Mesothelial cell of epicardium (in vitro differentiated cells): ENCODE data around the gene UBE4A. TPM values are rescaled to one million over a fixed set of nuclear protein-coding genes. Genes with fewer than 3 reads are reported as not detected.

Experiments used
- DNase-seq, 2 experiments: peaks; one replicate each; pipeline ENCODE4 v3.0.0; 2021; ENCODE audit warnings: low spot score in 2 of 2; ENCODE audit not compliant: unreplicated experiment in 2 of 2
- H3K27ac Mint-ChIP-seq: 2 replicates; pipeline ENCODE4 v1.8.0; 2021; ENCODE audit warnings: mixed read lengths
- H3K27me3 Mint-ChIP-seq: 2 replicates; pipeline ENCODE4 v1.8.0; 2021; ENCODE audit warnings: low read depth, mixed read lengths
- H3K36me3 Mint-ChIP-seq: 2 replicates; pipeline ENCODE4 v1.8.0; 2021; ENCODE audit warnings: mixed read lengths
- H3K4me1 Mint-ChIP-seq: 2 replicates; pipeline ENCODE4 v1.8.0; 2021; ENCODE audit warnings: mixed read lengths
- H3K4me3 Mint-ChIP-seq: 2 replicates; pipeline ENCODE4 v1.8.0; 2021; ENCODE audit warnings: mild to moderate bottlenecking, moderate library complexity, mixed read lengths
- H3K9me3 Mint-ChIP-seq: 2 replicates; pipeline ENCODE4 v1.8.0; 2021; ENCODE audit warnings: mixed read lengths
- CTCF ChIP-seq: fragments of 200-600 bp; sonication (generic); IDR thresholded peaks from one replicate; pipeline ENCODE4 v1.5.0; 2021; ENCODE audit warnings: antibody characterized with exemption; ENCODE audit not compliant: unreplicated experiment
- total RNA-seq: library from RNA; stranded (reverse); gene quantifications from 3 replicates; pipeline ENCODE4 v1.2.1, GENCODE V29; 2021

UBE4A gene
- total RNA-seq, 1 donor from 2014 or later: 40.5 TPM

GRCh38 chr11:118434123-118434552, 74.7 kb downstream of the UBE4A start:
- no peaks in the 10 kb centered on the region for H3K36me3 Mint-ChIP-seq
- H3K27ac Mint-ChIP-seq: peak overlapping the region; percentile 95
- no peaks in the 10 kb centered on the region for H3K9me3 Mint-ChIP-seq
- H3K27me3 Mint-ChIP-seq: no peaks in the 10 kb centered on the region
- H3K4me3 Mint-ChIP-seq: peak overlapping the region; percentile 92
- DNase-seq: no peak
- peaks cover 25% of the 10 kb centered on the region for H3K4me1 Mint-ChIP-seq
- no peak for TF ChIP-seq CTCF

- Mint-ChIP-seq H3K4me1 (peaks cover 31% of the 10 kb centered on the region), H3K27me3 (no peaks in the 10 kb centered on the region), H3K27ac (peak overlapping the region; percentile 95), H3K36me3 (no peaks in the 10 kb centered on the region), H3K4me3 (peak overlapping the region; percentile 92), H3K9me3 (no peaks in the 10 kb centered on the region)
- no peak for TF ChIP-seq CTCF
- peak; percentile 35 to 67 for DNase-seq
Measured at GRCh38 chr11:118434553-118435289, 75.3 kb downstream of the UBE4A start.

GRCh38 chr11:118435290-118435892, 76.0 kb downstream of the UBE4A start:
- H3K27me3 Mint-ChIP-seq: no peaks in the 10 kb centered on the region
- DNase-seq: peak; percentile 43 to 69
- H3K36me3 Mint-ChIP-seq: no peaks in the 10 kb centered on the region
- peak overlapping the region; percentile 95 for H3K27ac Mint-ChIP-seq
- H3K4me1 Mint-ChIP-seq: peaks cover 38% of the 10 kb centered on the region
- no peak for TF ChIP-seq CTCF
- H3K4me3 Mint-ChIP-seq: peak overlapping the region; percentile 92
- no peaks in the 10 kb centered on the region for H3K9me3 Mint-ChIP-seq

- peaks cover 42% of the 10 kb centered on the region for H3K4me1 Mint-ChIP-seq
- DNase-seq: peak; percentile 98 to 99
- no peaks in the 10 kb centered on the region for H3K27me3 Mint-ChIP-seq
- H3K9me3 Mint-ChIP-seq: no peaks in the 10 kb centered on the region
- no peak for TF ChIP-seq CTCF
- H3K36me3 Mint-ChIP-seq: no peaks in the 10 kb centered on the region
- peak within 1 kb of the TSS; percentile 95 for H3K27ac Mint-ChIP-seq
- H3K4me3 Mint-ChIP-seq: peak within 1 kb of the TSS; percentile 92
Measured at GRCh38 chr11:118435893-118436624, 76.7 kb downstream of the UBE4A start, which contains the start of gene KMT2A. TSS of gene KMT2A (plus strand) at chr11:118436492. CDS start at chr11:118436513, 21 bp downstream.

- peak overlapping the region; percentile 89 for H3K4me3 Mint-ChIP-seq
- no peak for TF ChIP-seq CTCF
- peak in 1 of 2 experiments; percentile 64 for DNase-seq
Measured at GRCh38 chr11:118436639-118437207, 77.3 kb downstream of the UBE4A start.

More at GRCh38 chr11:118436639-118437207, 77.3 kb downstream of the UBE4A start:
- Mint-ChIP-seq H3K27me3 (no peaks in the 10 kb centered on the region), H3K9me3 (no peaks in the 10 kb centered on the region), H3K4me1 (peaks cover 45% of the 10 kb centered on the region), H3K27ac (peak overlapping the region; percentile 92), H3K36me3 (no peaks in the 10 kb centered on the region)
